Fibroblast of peridontal ligament (primary cell): ENCODE results near the gene ADD3.
"Not testable (repeated sequence)": the region's sequence is repeated elsewhere in the genome, so short reads cannot be mapped to it uniquely, and the experiment has no call there.

ENCODE experiments used
- DNase-seq: peaks from one replicate; pipeline ENCODE4 v3.0.0-alpha.2; 2010; ENCODE audit errors: extremely low read depth

ADD3 gene

GRCh38 chr10:109976681-109977080 is 31.1 kb upstream of the ADD3 start:
- DNase-seq = no peak

- DNase-seq = no peak
Observed at GRCh38 chr10:109977382-109977806, 30.4 kb upstream of the ADD3 start.

GRCh38 chr10:109978481-109978880 is 29.3 kb upstream of the ADD3 start:
- DNase-seq = peak; percentile 79

GRCh38 chr10:109979215-109979614 is 28.6 kb upstream of the ADD3 start:
- peak; percentile 61 for DNase-seq

GRCh38 chr10:109981650-109982049 is 26.1 kb upstream of the ADD3 start:
- peak; percentile 44 for DNase-seq

GRCh38 chr10:109982123-109982522 is 25.7 kb upstream of the ADD3 start:
- peak; percentile 42 for DNase-seq

- no peak for DNase-seq
Observed at GRCh38 chr10:109982812-109983211, 25.0 kb upstream of the ADD3 start.

- no peak for DNase-seq
Observed at GRCh38 chr10:109984013-109984412, 23.8 kb upstream of the ADD3 start.

- DNase-seq = not testable (repeated sequence)
Observed at GRCh38 chr10:109985768-109986167, 22.0 kb upstream of the ADD3 start.

- DNase-seq = peak; percentile 83
Observed at GRCh38 chr10:109987452-109988211, 20.2 kb upstream of the ADD3 start.

GRCh38 chr10:109988212-109988596 is 19.6 kb upstream of the ADD3 start:
- DNase-seq = peak; percentile 74

GRCh38 chr10:109991266-109991855 is 16.4 kb upstream of the ADD3 start:
- no peak for DNase-seq

- peak; percentile 67 for DNase-seq
Observed at GRCh38 chr10:109992485-109992884, 15.3 kb upstream of the ADD3 start.

- no peak for DNase-seq
Observed at GRCh38 chr10:109993551-109994330, 14.0 kb upstream of the ADD3 start.

- no peak for DNase-seq
Observed at GRCh38 chr10:109994711-109995577, 12.8 kb upstream of the ADD3 start.

GRCh38 chr10:109995595-109995994 is 12.2 kb upstream of the ADD3 start:
- no peak for DNase-seq

- no peak for DNase-seq
Observed at GRCh38 chr10:109996225-109996624, 11.6 kb upstream of the ADD3 start.

- DNase-seq = no peak
Observed at GRCh38 chr10:109996766-109997171, 11.0 kb upstream of the ADD3 start.

- DNase-seq = no peak
Observed at GRCh38 chr10:109997233-109997632, 10.6 kb upstream of the ADD3 start.

GRCh38 chr10:109998513-109998912 is 9.3 kb upstream of the ADD3 start:
- DNase-seq = no peak

- peak; percentile 8 for DNase-seq
Observed at GRCh38 chr10:110002801-110003523, 4.8 kb upstream of the ADD3 start.
